HEK293 (cell line): Measurements from ENCODE around the gene ACE2.
A peak's percentile ranks its signal among the peaks of the same experiment; 100 is the strongest.

ENCODE experiments used
- CTCF ChIA-PET: fragments of 350-600 bp; formaldehyde crosslinking; extraction: SDS; loops from one replicate; lab custom pipeline; 2021; ENCODE audit warnings: antibody characterized with exemption; lab: Yijun Ruan, JAX
- POLR2A ChIA-PET: fragments of 300-600 bp; formaldehyde crosslinking; extraction: SDS; loops from one replicate; lab custom pipeline; 2020; ENCODE audit warnings: antibody characterized with exemption, inconsistent platforms; lab: Yijun Ruan, JAX
- H3K27ac ChIP-seq: fragments of 200-500 bp; sonication (Bioruptor generic); 2 replicates; pipeline ENCODE4 v1.5.1; 2014; ENCODE audit warnings: low read depth, low read length, control low read depth, inconsistent platforms; ENCODE audit errors: extremely low read depth
- H3K36me3 ChIP-seq, 2 experiments: fragments of 200-500 bp in 1 of 2; sonication (Bioruptor generic) in 1 of 2; 1 replicate in 1 of 2; 2 replicates in 1 of 2; pipeline ENCODE4 v1.5.1; 2014 to 2017; ENCODE audit warnings: inconsistent platforms in 2 of 2, low read length in 2 of 2; ENCODE audit not compliant: control insufficient read depth in 2 of 2, insufficient read depth in 1 of 2
- H3K4me1 ChIP-seq: fragments of 200-500 bp; sonication (Bioruptor generic); 2 replicates; pipeline ENCODE4 v1.5.1; 2014; ENCODE audit warnings: mild to moderate bottlenecking, low read length, inconsistent platforms; ENCODE audit not compliant: control insufficient read depth, insufficient read depth
- H3K4me3 ChIP-seq: 2 replicates; pipeline ENCODE4 v1.5.1; 2011; ENCODE audit warnings: low read depth, mild to moderate bottlenecking, control low read depth, low read length, moderate library complexity
- H3K9me3 ChIP-seq: fragments of 200-500 bp; sonication (Bioruptor generic); 2 replicates; pipeline ENCODE4 v1.5.1; 2014; ENCODE audit warnings: low read depth, low read length, inconsistent platforms; ENCODE audit not compliant: control insufficient read depth, insufficient read depth
- GLIS1 ChIP-seq: fragments of 450-650 bp; formaldehyde crosslinking; IDR thresholded peaks from 2 replicates; pipeline ENCODE4 v1.5.1; 2016; ENCODE audit warnings: missing biosample characterization, missing genetic modification characterization
- OVOL3 ChIP-seq: fragments of 450-650 bp; formaldehyde crosslinking; IDR thresholded peaks from 2 replicates; pipeline ENCODE4 v1.5.1; 2016; ENCODE audit warnings: missing biosample characterization, missing genetic modification characterization
- ZFP41 ChIP-seq: fragments of 450-650 bp; formaldehyde crosslinking; IDR thresholded peaks from 2 replicates; pipeline ENCODE4 v1.5.1; 2016; ENCODE audit warnings: missing biosample characterization, missing genetic modification characterization, borderline replicate concordance
- ZNF132 ChIP-seq: fragments of 450-650 bp; formaldehyde crosslinking; IDR thresholded peaks from 2 replicates; pipeline ENCODE4 v1.5.1; 2017; ENCODE audit warnings: missing biosample characterization, missing genetic modification characterization, borderline replicate concordance
- ZNF133 ChIP-seq: fragments of 450-650 bp; formaldehyde crosslinking; IDR thresholded peaks from 2 replicates; pipeline ENCODE4 v1.5.1; 2016; ENCODE audit warnings: missing biosample characterization, missing genetic modification characterization
- ZNF140 ChIP-seq: fragments of 450-650 bp; formaldehyde crosslinking; IDR thresholded peaks from 2 replicates; pipeline ENCODE4 v1.5.1; 2016; ENCODE audit warnings: missing biosample characterization, missing genetic modification characterization
- ZNF169 ChIP-seq: fragments of 450-650 bp; formaldehyde crosslinking; IDR thresholded peaks from 2 replicates; pipeline ENCODE4 v1.5.1; 2016; ENCODE audit warnings: missing biosample characterization, missing genetic modification characterization
- ZNF239 ChIP-seq: fragments of 450-650 bp; formaldehyde crosslinking; IDR thresholded peaks from 2 replicates; pipeline ENCODE4 v1.5.1; 2016; ENCODE audit warnings: missing biosample characterization, missing genetic modification characterization
- ZNF266 ChIP-seq: fragments of 450-650 bp; formaldehyde crosslinking; IDR thresholded peaks from 2 replicates; pipeline ENCODE4 v1.5.1; 2016; ENCODE audit warnings: missing biosample characterization, missing genetic modification characterization, low read depth
- ZNF621 ChIP-seq: fragments of 450-650 bp; formaldehyde crosslinking; IDR thresholded peaks from 2 replicates; pipeline ENCODE4 v1.5.1; 2017; ENCODE audit warnings: missing biosample characterization, missing genetic modification characterization
- ZNF624 ChIP-seq: fragments of 450-650 bp; formaldehyde crosslinking; IDR thresholded peaks from 2 replicates; pipeline ENCODE4 v1.5.1; 2017; ENCODE audit warnings: missing biosample characterization, missing genetic modification characterization
- ZNF626 ChIP-seq: fragments of 450-650 bp; sonication (Bioruptor Pico); formaldehyde crosslinking; IDR thresholded peaks from 2 replicates; pipeline ENCODE4 v1.5.1; 2018; ENCODE audit warnings: missing biosample characterization, missing genetic modification characterization, inconsistent platforms
- ZNF654 ChIP-seq: fragments of 450-650 bp; formaldehyde crosslinking; IDR thresholded peaks from 2 replicates; pipeline ENCODE4 v1.5.1; 2016; ENCODE audit warnings: low read depth, missing biosample characterization, missing genetic modification characterization
- ZNF660 ChIP-seq: fragments of 450-650 bp; IDR thresholded peaks from 2 replicates; pipeline ENCODE4 v1.5.1; 2018; ENCODE audit warnings: missing biosample characterization, mild to moderate bottlenecking, missing genetic modification characterization
- ZNF664 ChIP-seq: fragments of 450-650 bp; formaldehyde crosslinking; IDR thresholded peaks from 2 replicates; pipeline ENCODE4 v1.5.1; 2016; ENCODE audit warnings: missing biosample characterization, missing genetic modification characterization
- ZNF670 ChIP-seq: fragments of 450-650 bp; formaldehyde crosslinking; IDR thresholded peaks from 2 replicates; pipeline ENCODE4 v1.5.1; 2016; ENCODE audit warnings: missing biosample characterization, missing genetic modification characterization, low read depth
- ZNF791 ChIP-seq: fragments of 450-650 bp; formaldehyde crosslinking; IDR thresholded peaks from 2 replicates; pipeline ENCODE4 v1.5.1; 2016; ENCODE audit warnings: missing biosample characterization, missing genetic modification characterization
- TF ChIP-seq, protein P1 (sequence below): fragments of 450-650 bp; formaldehyde crosslinking; IDR thresholded peaks from 2 replicates; pipeline ENCODE4 v1.5.1; 2016; ENCODE audit warnings: missing biosample characterization, missing genetic modification characterization
- TF ChIP-seq, protein P2 (sequence below): fragments of 450-650 bp; formaldehyde crosslinking; IDR thresholded peaks from 2 replicates; pipeline ENCODE4 v1.5.1; 2017; ENCODE audit warnings: missing biosample characterization, missing genetic modification characterization
- TF ChIP-seq, protein P3 (sequence below): fragments of 450-650 bp; formaldehyde crosslinking; IDR thresholded peaks from 2 replicates; pipeline ENCODE4 v1.5.1; 2016; ENCODE audit warnings: missing biosample characterization, missing genetic modification characterization
- TF ChIP-seq, protein P4 (sequence below): fragments of 450-650 bp; IDR thresholded peaks from 2 replicates; pipeline ENCODE4 v1.5.1; 2018; ENCODE audit warnings: missing biosample characterization, mild to moderate bottlenecking, missing genetic modification characterization
- TF ChIP-seq, protein P5 (sequence below): fragments of 450-650 bp; formaldehyde crosslinking; IDR thresholded peaks from 2 replicates; pipeline ENCODE4 v1.5.1; 2016; ENCODE audit warnings: missing biosample characterization, missing genetic modification characterization
- TF ChIP-seq, protein P6 (sequence below): fragments of 450-650 bp; formaldehyde crosslinking; IDR thresholded peaks from 2 replicates; pipeline ENCODE4 v1.5.1; 2016; ENCODE audit warnings: missing biosample characterization, missing genetic modification characterization
- TF ChIP-seq, protein P7 (sequence below): fragments of 450-650 bp; formaldehyde crosslinking; IDR thresholded peaks from 2 replicates; pipeline ENCODE4 v1.5.1; 2016; ENCODE audit warnings: missing biosample characterization, missing genetic modification characterization

Gene ACE2

DNA sequence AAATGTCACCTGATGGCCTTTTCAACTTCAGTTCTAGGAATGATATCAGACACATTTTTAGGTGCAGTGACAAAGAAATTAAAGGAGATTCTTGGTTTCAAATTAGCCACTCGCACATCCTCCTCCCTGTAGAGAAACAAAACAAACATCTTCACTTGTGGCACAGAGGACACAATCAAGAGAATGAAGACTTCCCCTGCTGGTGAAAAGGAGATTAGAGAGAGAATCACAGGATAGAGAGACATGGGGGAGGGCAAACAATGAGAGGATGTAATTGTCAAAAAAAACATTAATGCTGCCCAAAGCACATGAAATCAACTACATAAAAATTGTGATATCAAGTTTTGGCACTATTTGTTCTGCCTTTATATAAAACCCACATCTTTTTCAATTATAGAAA lies 34.5 kb downstream of the ACE2 start (continued):
- TF ChIP-seq, protein P1, sequence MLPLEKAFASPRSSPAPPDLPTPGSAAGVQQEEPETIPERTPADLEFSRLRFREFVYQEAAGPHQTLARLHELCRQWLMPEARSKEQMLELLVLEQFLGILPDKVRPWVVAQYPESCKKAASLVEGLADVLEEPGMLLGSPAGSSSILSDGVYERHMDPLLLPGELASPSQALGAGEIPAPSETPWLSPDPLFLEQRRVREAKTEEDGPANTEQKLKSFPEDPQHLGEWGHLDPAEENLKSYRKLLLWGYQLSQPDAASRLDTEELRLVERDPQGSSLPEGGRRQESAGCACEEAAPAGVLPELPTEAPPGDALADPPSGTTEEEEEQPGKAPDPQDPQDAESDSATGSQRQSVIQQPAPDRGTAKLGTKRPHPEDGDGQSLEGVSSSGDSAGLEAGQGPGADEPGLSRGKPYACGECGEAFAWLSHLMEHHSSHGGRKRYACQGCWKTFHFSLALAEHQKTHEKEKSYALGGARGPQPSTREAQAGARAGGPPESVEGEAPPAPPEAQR, result no peak
- no peak for TF ChIP-seq ZNF626 (tag by site-specific recombination)
- TF ChIP-seq, protein P2, sequence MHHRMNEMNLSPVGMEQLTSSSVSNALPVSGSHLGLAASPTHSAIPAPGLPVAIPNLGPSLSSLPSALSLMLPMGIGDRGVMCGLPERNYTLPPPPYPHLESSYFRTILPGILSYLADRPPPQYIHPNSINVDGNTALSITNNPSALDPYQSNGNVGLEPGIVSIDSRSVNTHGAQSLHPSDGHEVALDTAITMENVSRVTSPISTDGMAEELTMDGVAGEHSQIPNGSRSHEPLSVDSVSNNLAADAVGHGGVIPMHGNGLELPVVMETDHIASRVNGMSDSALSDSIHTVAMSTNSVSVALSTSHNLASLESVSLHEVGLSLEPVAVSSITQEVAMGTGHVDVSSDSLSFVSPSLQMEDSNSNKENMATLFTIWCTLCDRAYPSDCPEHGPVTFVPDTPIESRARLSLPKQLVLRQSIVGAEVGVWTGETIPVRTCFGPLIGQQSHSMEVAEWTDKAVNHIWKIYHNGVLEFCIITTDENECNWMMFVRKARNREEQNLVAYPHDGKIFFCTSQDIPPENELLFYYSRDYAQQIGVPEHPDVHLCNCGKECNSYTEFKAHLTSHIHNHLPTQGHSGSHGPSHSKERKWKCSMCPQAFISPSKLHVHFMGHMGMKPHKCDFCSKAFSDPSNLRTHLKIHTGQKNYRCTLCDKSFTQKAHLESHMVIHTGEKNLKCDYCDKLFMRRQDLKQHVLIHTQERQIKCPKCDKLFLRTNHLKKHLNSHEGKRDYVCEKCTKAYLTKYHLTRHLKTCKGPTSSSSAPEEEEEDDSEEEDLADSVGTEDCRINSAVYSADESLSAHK, result no peak
- no peak for TF ChIP-seq ZNF133
- no peak for TF ChIP-seq ZNF791 (tag by site-specific recombination)
- TF ChIP-seq, protein P3, sequence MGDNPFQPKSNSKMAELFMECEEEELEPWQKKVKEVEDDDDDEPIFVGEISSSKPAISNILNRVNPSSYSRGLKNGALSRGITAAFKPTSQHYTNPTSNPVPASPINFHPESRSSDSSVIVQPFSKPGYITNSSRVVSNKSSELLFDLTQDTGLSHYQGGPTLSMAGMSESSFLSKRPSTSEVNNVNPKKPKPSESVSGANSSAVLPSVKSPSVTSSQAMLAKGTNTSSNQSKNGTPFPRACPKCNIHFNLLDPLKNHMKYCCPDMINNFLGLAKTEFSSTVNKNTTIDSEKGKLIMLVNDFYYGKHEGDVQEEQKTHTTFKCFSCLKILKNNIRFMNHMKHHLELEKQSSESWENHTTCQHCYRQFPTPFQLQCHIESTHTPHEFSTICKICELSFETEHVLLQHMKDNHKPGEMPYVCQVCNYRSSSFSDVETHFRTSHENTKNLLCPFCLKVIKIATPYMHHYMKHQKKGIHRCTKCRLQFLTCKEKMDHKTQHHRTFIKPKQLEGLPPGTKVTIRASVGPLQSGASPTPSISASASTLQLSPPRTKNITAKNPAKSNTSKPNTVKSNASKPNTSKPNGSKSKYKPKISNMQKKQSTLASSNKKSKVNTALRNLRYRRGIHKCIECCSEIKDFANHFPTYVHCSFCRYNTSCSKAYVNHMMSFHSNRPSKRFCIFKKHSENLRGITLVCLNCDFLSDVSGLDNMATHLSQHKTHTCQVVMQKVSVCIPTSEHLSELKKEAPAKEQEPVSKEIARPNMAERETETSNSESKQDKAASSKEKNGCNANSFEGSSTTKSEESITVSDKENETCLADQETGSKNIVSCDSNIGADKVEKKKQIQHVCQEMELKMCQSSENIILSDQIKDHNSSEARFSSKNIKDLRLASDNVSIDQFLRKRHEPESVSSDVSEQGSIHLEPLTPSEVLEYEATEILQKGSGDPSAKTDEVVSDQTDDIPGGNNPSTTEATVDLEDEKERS, result no peak
- TF ChIP-seq, protein P4, sequence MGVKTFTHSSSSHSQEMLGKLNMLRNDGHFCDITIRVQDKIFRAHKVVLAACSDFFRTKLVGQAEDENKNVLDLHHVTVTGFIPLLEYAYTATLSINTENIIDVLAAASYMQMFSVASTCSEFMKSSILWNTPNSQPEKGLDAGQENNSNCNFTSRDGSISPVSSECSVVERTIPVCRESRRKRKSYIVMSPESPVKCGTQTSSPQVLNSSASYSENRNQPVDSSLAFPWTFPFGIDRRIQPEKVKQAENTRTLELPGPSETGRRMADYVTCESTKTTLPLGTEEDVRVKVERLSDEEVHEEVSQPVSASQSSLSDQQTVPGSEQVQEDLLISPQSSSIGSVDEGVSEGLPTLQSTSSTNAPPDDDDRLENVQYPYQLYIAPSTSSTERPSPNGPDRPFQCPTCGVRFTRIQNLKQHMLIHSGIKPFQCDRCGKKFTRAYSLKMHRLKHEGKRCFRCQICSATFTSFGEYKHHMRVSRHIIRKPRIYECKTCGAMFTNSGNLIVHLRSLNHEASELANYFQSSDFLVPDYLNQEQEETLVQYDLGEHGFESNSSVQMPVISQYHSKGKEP (tag by site-specific recombination), result no peak
- no peak for TF ChIP-seq ZNF621 (tag by site-specific recombination)
- TF ChIP-seq, all 188 proteins: peak for 0

DNA sequence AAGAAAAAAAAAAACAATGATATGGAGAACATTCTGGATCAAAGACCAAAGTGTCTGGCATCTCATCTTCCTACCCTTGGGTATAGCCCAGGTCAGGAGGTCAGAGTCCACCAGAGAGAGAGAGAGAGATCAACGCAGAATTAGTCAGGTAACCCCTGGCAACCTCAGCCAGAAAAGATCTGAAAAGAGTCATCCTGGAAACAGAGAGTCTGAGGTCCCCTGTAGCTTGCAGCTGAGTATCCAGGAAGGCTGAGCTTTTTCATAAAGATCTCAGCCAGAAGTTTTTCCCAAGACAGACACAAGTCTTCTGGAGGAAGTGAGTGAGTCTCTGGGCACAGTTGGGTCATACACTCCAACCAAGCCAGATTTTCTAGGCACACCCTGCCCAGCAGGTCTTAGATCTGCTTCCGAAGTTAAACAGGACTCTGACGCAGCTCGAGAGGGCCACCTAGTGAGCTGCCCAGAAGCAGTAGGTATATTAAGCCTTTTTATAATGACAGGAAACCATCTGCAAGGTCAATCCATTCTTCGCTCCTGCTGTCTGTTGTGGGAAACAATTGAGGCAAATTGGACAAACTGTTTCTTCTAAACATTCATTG lies 35.7 kb downstream of the ACE2 start:
- Histone ChIP-seq H3K36me3 (no peaks in the 10 kb centered on the region), H3K27ac (no peak overlapping the region), H3K4me1 (no peaks in the 10 kb centered on the region), H3K9me3 (no peaks in the 10 kb centered on the region), H3K4me3 (no peak overlapping the region)
- ChIA-PET POLR2A (no interaction called here), CTCF (interaction anchor here (0.6 to 2.7 kb wide), 27 partner anchors 11 to 1782 kb away, joined by 3 to 24 read pairs (median 7); partner anchors contain the start of gene BMX)
- TF ChIP-seq ZFP41 (tag by site-specific recombination), result no peak
- TF ChIP-seq OVOL3 (tag by site-specific recombination), result no peak
- no peak for TF ChIP-seq ZNF140 (tag by site-specific recombination)
- 0 out of 2 replicates have a peak, but pooled peaks have one; percentile 26 for TF ChIP-seq ZNF660 (tag by site-specific recombination)
- no peak for TF ChIP-seq ZNF239
- TF ChIP-seq ZNF266 (tag by site-specific recombination), result no peak
- TF ChIP-seq, protein P5, sequence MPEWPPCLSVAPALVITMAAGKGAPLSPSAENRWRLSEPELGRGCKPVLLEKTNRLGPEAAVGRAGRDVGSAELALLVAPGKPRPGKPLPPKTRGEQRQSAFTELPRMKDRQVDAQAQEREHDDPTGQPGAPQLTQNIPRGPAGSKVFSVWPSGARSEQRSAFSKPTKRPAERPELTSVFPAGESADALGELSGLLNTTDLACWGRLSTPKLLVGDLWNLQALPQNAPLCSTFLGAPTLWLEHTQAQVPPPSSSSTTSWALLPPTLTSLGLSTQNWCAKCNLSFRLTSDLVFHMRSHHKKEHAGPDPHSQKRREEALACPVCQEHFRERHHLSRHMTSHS (tag by site-specific recombination), result no peak
- no peak for TF ChIP-seq ZNF169 (tag by site-specific recombination)
- no peak for TF ChIP-seq GLIS1
- TF ChIP-seq ZNF132 (tag by site-specific recombination), result no peak
- TF ChIP-seq ZNF654, result peak; percentile 55
- TF ChIP-seq, protein P6, sequence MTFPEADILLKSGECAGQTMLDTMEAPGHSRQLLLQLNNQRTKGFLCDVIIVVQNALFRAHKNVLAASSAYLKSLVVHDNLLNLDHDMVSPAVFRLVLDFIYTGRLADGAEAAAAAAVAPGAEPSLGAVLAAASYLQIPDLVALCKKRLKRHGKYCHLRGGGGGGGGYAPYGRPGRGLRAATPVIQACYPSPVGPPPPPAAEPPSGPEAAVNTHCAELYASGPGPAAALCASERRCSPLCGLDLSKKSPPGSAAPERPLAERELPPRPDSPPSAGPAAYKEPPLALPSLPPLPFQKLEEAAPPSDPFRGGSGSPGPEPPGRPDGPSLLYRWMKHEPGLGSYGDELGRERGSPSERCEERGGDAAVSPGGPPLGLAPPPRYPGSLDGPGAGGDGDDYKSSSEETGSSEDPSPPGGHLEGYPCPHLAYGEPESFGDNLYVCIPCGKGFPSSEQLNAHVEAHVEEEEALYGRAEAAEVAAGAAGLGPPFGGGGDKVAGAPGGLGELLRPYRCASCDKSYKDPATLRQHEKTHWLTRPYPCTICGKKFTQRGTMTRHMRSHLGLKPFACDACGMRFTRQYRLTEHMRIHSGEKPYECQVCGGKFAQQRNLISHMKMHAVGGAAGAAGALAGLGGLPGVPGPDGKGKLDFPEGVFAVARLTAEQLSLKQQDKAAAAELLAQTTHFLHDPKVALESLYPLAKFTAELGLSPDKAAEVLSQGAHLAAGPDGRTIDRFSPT (tag by site-specific recombination), result no peak
- TF ChIP-seq ZNF670, result no peak
- TF ChIP-seq ZNF624, result no peak
- TF ChIP-seq, protein P7, sequence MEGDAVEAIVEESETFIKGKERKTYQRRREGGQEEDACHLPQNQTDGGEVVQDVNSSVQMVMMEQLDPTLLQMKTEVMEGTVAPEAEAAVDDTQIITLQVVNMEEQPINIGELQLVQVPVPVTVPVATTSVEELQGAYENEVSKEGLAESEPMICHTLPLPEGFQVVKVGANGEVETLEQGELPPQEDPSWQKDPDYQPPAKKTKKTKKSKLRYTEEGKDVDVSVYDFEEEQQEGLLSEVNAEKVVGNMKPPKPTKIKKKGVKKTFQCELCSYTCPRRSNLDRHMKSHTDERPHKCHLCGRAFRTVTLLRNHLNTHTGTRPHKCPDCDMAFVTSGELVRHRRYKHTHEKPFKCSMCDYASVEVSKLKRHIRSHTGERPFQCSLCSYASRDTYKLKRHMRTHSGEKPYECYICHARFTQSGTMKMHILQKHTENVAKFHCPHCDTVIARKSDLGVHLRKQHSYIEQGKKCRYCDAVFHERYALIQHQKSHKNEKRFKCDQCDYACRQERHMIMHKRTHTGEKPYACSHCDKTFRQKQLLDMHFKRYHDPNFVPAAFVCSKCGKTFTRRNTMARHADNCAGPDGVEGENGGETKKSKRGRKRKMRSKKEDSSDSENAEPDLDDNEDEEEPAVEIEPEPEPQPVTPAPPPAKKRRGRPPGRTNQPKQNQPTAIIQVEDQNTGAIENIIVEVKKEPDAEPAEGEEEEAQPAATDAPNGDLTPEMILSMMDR (tag by site-specific recombination), result peak; percentile 31; the same call in 1 of the 2 replicates
- TF ChIP-seq ZNF664, result no peak
